Natural killer cell (primary cell): ENCODE measurements around the gene TMEFF1. TPM values are rescaled to one million over a fixed set of nuclear protein-coding genes. Genes with fewer than 3 reads are reported as not detected.

Experiments
- ATAC-seq, 3 donors: fragments of 150-1000 bp in 2 of 3; fragments of 200-7000 bp in 1 of 3; cut with Tn5 transposase; 1 replicate in 1 of 3; 2 replicates in 2 of 3; pipeline ENCODE4 v1.10.0; 2021; ENCODE audit warnings: mild to moderate bottlenecking in 2 of 3, moderate library complexity in 2 of 3
- DNase-seq, 2 donors: peaks; one replicate each; pipeline versions ENCODE4 v3.0.0 to v3.0.0-alpha.2; 2013 to 2021; ENCODE audit warnings: mixed read lengths in 1 of 2
- H3K27ac ChIP-seq: one replicate; pipeline ENCODE4 v1.5.1; 2013; ENCODE audit warnings: mild to moderate bottlenecking, low read length
- H3K27me3 ChIP-seq: one replicate; pipeline ENCODE4 v1.6.1; 2013; ENCODE audit warnings: low read length; ENCODE audit not compliant: control insufficient read depth, insufficient read depth
- H3K36me3 ChIP-seq: one replicate; pipeline ENCODE4 v1.6.1; 2013; ENCODE audit warnings: low read length; ENCODE audit not compliant: control insufficient read depth, insufficient read depth
- H3K4me1 ChIP-seq: one replicate; pipeline ENCODE4 v1.6.1; 2013; ENCODE audit warnings: low read length; ENCODE audit not compliant: control insufficient read depth, insufficient read depth
- H3K4me3 ChIP-seq: one replicate; pipeline ENCODE4 v1.5.1; 2013; ENCODE audit warnings: low read length
- H3K9me3 ChIP-seq: one replicate; pipeline ENCODE4 v1.6.1; 2013; ENCODE audit warnings: low read length; ENCODE audit not compliant: control insufficient read depth, insufficient read depth
- H3K27ac Mint-ChIP-seq, 2 donors: one replicate each; pipeline ENCODE4 v1.8.0; 2022; ENCODE audit warnings: mild to moderate bottlenecking in 2 of 2, mixed read lengths in 2 of 2, moderate library complexity in 1 of 2
- H3K27me3 Mint-ChIP-seq, 2 donors: one replicate each; pipeline ENCODE4 v1.8.0; 2022; ENCODE audit warnings: low read depth in 2 of 2, mixed read lengths in 2 of 2
- H3K36me3 Mint-ChIP-seq: one replicate; pipeline ENCODE4 v1.8.0; 2022; ENCODE audit warnings: mixed read lengths
- H3K4me1 Mint-ChIP-seq, 2 donors: one replicate each; pipeline ENCODE4 v1.8.0; 2022; ENCODE audit warnings: mixed read lengths in 2 of 2
- H3K4me3 Mint-ChIP-seq: one replicate; pipeline ENCODE4 v1.8.0; 2022; ENCODE audit warnings: mild to moderate bottlenecking, moderate library complexity, mixed read lengths
- H3K9me3 Mint-ChIP-seq, 2 donors: one replicate each; pipeline ENCODE4 v1.8.0; 2022; ENCODE audit warnings: mixed read lengths in 2 of 2
- WGBS: methylation state at CpG from one replicate; pipeline ENCODE4 v1.1.7; 2013; ENCODE audit warnings: missing lambda C conversion rate; ENCODE audit not compliant: insufficient coverage; 5-methylcytosine and 5-hydroxymethylcytosine counted together
- intact Hi-C: fragments of 100-400 bp; cut with micrococcal nuclease; formaldehyde crosslinking; loops from one replicate; pipeline ENCODE4 v1.14.2; 2022
- total RNA-seq, 4 donors: library from RNA; stranded (reverse); fragments of 120-200 nt in 1 of 4; gene quantifications; one replicate each; pipeline versions ENCODE4 v1.2.3 to v1.2.4, GENCODE V29; 2013 to 2022
- TF ChIP-seq, protein P1 (sequence below): fragments of 200-600 bp; IDR thresholded peaks from one replicate; pipeline ENCODE4 v1.8.0; 2022; ENCODE audit warnings: antibody characterized with exemption

The TMEFF1 gene
- total RNA-seq, 3 donors from 2014 or later (not counting 1 experiment from before 2014, with no cell fraction given) = 0.18 TPM; not detected in 2

DNA sequence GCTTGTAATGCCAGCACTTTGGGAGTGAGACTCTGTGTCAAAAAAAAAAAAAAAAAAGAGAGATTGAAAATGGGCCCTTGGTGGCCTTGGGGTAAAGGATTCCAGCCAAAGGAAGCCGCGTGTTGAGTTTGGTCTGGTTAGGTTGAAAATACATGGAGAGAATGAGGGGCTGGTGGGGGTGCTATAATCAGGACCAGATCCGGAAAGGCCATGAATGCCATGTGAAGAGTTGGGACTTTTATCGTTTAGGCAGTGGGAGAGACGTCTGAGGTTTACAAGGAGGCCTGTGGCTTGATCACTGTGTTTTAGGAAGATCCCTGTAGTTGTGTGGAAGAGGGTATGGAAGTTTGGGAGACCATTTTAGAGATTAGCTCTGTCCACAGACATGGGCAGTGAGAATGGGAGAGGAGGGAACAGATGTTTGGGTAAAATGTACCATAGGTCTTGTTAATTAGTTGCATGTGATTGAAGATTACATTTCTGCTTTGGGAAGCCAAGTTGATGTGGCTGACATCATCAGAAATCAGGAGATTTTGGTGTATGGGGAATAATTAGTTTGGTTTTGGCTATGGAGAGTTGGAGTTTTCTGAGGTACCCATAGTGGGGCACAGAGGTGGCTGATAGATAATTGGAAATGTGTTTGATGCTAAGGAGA lies 42.5 kb upstream of the TMEFF1 start:
- TF ChIP-seq, protein P1, sequence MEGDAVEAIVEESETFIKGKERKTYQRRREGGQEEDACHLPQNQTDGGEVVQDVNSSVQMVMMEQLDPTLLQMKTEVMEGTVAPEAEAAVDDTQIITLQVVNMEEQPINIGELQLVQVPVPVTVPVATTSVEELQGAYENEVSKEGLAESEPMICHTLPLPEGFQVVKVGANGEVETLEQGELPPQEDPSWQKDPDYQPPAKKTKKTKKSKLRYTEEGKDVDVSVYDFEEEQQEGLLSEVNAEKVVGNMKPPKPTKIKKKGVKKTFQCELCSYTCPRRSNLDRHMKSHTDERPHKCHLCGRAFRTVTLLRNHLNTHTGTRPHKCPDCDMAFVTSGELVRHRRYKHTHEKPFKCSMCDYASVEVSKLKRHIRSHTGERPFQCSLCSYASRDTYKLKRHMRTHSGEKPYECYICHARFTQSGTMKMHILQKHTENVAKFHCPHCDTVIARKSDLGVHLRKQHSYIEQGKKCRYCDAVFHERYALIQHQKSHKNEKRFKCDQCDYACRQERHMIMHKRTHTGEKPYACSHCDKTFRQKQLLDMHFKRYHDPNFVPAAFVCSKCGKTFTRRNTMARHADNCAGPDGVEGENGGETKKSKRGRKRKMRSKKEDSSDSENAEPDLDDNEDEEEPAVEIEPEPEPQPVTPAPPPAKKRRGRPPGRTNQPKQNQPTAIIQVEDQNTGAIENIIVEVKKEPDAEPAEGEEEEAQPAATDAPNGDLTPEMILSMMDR = no peak
- H3K4me3 Mint-ChIP-seq = no peak overlapping the region
- ATAC-seq (no peak), DNase-seq (no peak)
- Histone ChIP-seq H3K27me3 (no peaks in the 10 kb centered on the region), H3K4me3 (no peak overlapping the region), H3K9me3 (no peaks in the 10 kb centered on the region), H3K27ac (no peak overlapping the region), H3K4me1 (peaks cover 20% of the 10 kb centered on the region), H3K36me3 (no peaks in the 10 kb centered on the region)
- H3K36me3 Mint-ChIP-seq = no peaks in the 10 kb centered on the region
- 97% methylated on average over 5 of the region's 5 CpGs for WGBS
- no peaks in the 10 kb centered on the region for H3K27me3 Mint-ChIP-seq
- H3K9me3 Mint-ChIP-seq = no peaks in the 10 kb centered on the region
- peaks cover 17 to 27% of the 10 kb centered on the region in 2 donors for H3K4me1 Mint-ChIP-seq
- intact Hi-C loops = no loop called here
- H3K27ac Mint-ChIP-seq = no peak overlapping the region

DNA sequence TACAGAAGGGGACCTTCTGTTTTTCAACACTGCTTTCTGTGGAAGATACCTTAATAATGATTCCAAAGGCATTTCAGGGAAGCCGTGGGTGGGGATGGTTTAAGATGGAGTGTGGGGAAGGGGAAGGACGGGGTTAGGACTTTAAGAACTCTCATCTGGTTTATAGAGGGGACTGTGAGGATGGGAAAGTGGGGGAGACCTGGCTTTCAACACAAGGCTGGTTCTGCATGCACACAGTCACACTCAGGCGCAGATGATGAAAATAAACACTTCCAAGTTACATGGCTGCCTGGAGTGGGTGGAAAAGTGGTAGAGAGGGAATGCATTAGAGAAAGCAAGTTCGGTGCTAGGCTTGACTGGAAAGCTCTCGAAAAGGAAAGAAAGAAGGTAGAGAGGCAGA lies 41.1 kb upstream of the TMEFF1 start:
- Mint-ChIP-seq H3K27me3 (no peaks in the 10 kb centered on the region), H3K9me3 (no peaks in the 10 kb centered on the region), H3K4me1 (peaks cover 7 to 17% of the 10 kb centered on the region in 2 donors), H3K27ac (no peak overlapping the region), H3K4me3 (no peak overlapping the region), H3K36me3 (no peaks in the 10 kb centered on the region)
- intact Hi-C loops = no loop called here
- H3K9me3 ChIP-seq = no peaks in the 10 kb centered on the region
- H3K27me3 ChIP-seq = no peaks in the 10 kb centered on the region
- no peaks in the 10 kb centered on the region for H3K36me3 ChIP-seq
- no peak overlapping the region for H3K4me3 ChIP-seq
- DNase-seq (no peak), ATAC-seq (no peak)
- TF ChIP-seq, protein P1 = no peak
- H3K27ac ChIP-seq = no peak overlapping the region
- WGBS = 91% methylated on average over 5 of the region's 5 CpGs
- peaks cover 13% of the 10 kb centered on the region for H3K4me1 ChIP-seq

DNA sequence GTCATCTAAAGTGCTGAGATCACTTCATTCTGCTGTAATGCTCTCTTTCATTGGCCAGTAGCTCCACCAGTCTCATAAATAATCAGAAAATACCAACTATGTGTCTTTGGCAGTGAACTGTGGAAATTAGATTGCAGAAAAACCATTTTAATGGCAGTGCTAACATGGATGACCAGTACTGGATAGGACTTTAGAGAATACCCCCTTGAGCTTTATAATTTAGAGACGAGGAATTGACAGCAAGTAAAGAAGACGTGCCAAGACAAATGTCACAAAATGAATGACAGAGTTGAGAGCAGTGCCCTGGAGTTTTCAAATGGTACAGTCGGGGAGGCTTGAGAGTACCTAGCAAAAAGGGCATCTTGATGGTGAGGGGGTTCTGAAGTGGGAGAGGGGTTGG lies 40.2 kb upstream of the TMEFF1 start:
- Mint-ChIP-seq H3K9me3 (no peaks in the 10 kb centered on the region), H3K4me1 (peaks cover 6 to 15% of the 10 kb centered on the region in 2 donors), H3K27ac (no peak overlapping the region), H3K4me3 (no peak overlapping the region), H3K36me3 (no peaks in the 10 kb centered on the region), H3K27me3 (no peaks in the 10 kb centered on the region)
- DNase-seq = no peak
- no peaks in the 10 kb centered on the region for H3K9me3 ChIP-seq
- WGBS = 96% methylated on average over 3 of the region's 3 CpGs
- intact Hi-C loops = no loop called here
- H3K27me3 ChIP-seq = no peaks in the 10 kb centered on the region
- peaks cover 10% of the 10 kb centered on the region for H3K4me1 ChIP-seq
- no peaks in the 10 kb centered on the region for H3K36me3 ChIP-seq
- H3K4me3 ChIP-seq = no peak overlapping the region
- ATAC-seq = no peak
- no peak overlapping the region for H3K27ac ChIP-seq
- TF ChIP-seq, protein P1 = no peak

DNA sequence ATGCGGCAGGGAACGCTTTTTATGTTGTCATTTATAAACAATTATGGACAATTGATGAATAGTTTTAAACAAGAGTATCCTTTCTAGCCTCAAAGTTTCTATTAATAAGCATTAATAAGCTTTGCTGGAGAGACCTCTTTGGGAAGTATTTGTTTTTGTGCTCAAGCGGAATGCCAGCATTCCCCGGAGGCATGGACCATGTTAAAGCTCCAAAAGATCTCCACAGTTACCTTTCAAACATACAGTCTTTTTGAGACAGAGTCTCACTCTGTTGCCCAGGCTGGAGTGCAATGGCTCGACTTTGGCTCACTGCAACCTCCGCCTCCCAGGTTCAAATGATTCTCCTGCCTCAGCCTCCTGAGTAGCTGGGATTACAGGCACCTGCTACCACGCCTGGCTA lies 36.4 kb upstream of the TMEFF1 start:
- Histone ChIP-seq H3K27ac (no peak overlapping the region), H3K36me3 (no peaks in the 10 kb centered on the region), H3K27me3 (no peaks in the 10 kb centered on the region), H3K4me3 (no peak overlapping the region), H3K9me3 (no peaks in the 10 kb centered on the region), H3K4me1 (no peaks in the 10 kb centered on the region)
- Mint-ChIP-seq H3K27me3 (no peaks in the 10 kb centered on the region), H3K9me3 (no peaks in the 10 kb centered on the region), H3K4me1 (peaks cover 0 to 5% of the 10 kb centered on the region in 2 donors), H3K27ac (no peak overlapping the region), H3K36me3 (no peaks in the 10 kb centered on the region), H3K4me3 (no peak overlapping the region)
- intact Hi-C loops = no loop called here
- WGBS = 93% methylated on average over 5 of the region's 7 CpGs
- TF ChIP-seq, protein P1 = no peak
- DNase-seq (no peak), ATAC-seq (no peak)
